ENCODE measurements around the gene TMEM52.

Gene TMEM52

DNA sequence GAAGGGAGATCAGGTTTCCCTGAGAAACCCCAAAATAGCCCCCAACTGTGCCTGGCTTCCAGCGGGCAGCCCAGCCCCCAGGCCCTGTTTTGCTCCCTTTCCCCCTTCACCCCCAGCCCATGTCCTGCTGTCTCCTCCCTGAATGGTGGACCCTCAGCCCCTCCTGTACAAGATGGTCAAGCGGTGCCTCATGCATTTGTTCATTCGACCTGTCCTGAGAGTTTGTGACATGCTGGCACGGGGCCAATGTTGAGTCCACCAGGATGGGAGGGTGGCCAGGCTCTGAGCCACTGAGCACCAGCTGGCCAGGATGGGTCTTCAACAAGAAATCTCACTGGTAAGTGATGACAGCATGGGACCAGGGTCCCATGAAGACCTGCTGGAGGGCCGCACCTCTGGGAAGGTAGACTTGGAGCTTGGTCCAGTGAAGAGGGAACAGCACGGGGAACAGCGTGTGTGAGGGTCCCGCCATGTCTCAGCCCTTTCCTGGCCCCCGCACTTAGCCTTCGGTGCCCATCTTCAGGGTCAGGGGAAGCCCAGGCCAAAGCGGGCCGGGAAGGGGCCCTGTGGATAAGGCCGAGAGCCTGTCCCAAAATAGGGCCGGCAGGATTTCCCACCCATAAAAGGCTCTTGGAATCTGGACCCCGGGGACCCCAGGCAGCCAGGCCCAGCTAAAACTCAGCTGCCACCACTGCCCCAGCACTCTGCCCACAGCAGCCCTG lies 3.9 kb downstream of the TMEM52 start, which contains the start of gene CALML6:
Gene CALML6 (plus strand): TSS at position 290 of the 722 bp plus-strand sequence. CDS start 21 bp downstream, at position 311.
- no peak for DNase-seq (ENCODE audit: low read depth)

DNA sequence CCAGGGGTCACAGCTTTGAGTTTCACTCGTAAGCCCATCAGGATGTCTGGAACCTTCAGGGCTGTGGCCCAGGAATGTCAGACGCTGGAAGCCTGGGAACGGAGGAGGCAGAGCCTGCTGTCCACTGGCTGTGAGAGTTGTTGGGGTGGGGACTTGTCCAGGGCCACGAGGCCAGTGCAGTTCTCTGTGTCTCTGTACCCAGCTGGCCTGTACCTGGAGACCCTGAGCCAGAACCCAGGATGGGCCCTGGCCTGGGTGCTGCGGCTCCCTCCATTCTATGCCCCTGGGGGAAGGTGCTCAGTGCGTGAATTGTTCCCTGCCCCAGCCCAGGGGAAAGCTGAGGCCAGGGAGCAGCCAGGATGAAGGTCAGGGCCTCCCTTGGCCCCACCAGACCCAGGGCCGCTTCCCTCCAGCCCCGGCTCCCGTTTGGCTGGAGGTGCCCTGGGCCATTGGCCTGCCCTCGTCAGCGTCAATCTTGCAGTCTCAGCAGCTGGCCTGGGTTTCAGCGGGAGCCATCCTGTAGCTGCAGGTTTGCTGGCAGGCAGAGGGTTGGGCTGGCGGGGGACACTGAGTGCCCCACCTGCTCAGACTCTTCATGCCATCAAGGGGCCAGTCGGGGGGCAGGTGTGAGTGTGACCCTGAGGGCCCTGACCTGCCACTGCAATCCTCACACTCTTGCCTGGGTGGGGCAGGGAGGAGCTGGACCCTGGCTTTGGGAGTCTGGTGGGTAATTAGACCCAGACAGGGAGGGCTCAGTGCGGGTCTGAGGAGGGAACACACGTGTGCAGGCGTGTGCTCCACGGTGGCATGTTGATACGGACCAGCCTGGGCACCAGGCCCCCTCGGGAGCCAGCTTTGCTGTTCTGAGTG lies 4.7 kb downstream of the TMEM52 start:
- no peak for DNase-seq (ENCODE audit: low read depth)

DNA sequence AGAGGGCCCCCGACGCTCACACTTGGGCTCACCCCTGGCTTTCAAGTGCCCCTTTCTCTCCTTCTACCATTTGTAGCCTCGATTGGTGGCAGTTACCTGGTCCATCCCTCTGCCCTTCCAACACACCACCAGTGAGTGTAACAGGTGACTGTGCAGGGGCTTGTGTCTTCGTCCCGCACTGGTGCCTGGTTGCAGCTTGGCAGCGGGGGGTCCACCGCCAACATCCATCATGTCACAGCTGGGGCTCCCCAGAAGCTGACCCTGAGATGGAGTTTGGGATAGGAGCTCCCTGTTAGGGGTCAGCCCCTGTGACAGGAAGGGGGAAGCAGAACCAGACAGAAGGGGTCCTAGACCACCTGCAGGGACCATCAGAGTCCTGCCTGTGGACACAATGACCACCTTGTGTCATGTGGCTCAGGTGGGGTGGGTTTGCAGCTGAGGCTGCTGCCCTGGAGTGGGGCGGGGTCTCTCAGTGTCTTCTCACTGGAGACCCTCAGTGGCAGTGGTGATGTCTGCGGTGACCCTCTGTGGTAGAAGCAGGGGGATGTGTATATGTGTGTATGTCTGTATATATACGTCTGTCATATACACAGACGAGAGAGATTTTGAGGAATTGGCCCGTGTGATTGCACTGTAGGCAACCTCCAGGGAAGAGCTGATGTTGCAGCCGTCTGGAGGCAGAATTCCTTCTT lies 7.6 kb downstream of the TMEM52 start:
- no peak for DNase-seq (ENCODE audit: low read depth)

DNA sequence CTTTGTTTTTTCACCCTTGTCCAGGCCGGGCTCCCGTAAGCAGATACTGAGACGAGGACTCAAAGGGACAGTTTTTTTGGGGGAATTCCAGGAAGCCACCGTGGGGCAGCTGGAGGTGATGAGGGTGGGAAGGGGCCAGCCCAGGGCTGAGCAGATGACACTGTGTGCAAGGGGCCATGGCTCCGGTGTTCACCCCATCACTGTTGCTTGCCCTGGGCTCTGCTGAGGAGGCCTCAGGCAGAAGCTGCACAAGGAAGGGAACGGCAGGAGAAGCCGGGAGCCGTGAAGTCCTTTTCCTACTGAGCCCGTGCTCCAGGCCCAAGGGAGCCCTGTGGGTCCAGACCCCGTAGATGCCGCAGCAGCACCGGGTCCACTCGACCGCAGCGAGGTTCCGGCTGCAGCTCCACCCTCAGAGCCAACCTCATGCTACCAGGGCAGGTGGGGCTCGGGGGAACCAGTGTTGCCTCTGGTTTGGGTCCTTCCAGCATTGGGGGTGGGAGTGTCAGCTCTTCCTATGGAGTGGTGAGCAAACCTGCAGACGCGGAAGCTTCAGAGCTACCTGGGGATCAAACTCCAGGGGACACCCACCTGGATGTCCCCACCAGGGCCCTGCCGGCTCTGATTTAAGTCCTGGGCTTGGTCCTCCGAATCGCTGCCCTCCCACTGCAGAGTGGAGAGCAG lies 8.3 kb downstream of the TMEM52 start:
- no peak for DNase-seq (ENCODE audit: low read depth)

DNA sequence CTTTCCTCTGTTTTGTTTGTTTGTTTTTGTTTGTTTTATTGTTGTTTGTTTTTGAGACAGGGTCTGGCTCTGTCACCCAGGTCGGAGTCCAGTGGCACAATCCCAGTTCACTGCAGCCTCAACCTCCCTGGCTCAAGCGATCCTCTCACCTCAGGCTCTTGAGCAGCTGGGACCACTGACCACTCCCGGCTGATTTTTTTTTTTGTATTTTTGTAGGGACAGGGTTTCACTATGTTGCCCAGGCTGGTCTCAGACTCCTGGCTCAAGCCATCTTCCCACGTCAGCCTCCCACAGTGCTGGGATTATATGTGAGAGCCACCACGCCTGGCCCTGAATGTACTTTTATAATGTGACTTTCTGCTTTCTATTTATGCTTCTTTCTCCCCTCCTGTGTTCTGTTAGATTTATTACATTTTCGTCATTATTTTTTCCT lies 9.0 kb downstream of the TMEM52 start:
- DNase-seq (ENCODE audit: low read depth), result no peak

DNA sequence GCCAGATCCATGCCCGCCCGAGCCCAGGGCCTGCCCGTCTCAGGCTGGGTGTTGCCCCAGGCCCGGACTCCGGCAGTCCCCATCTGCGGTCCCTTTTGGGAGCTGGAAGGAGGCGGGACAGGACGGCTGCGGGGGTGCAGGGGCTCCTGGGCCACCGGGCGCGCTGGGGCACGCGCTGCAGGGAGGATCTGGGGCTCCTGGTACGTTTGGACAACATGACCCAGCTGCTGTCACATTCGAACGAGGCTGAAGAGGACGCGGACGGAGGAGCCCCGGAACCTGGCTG lies 10.6 kb downstream of the TMEM52 start:
- no peak for DNase-seq (ENCODE audit: low read depth)

DNA sequence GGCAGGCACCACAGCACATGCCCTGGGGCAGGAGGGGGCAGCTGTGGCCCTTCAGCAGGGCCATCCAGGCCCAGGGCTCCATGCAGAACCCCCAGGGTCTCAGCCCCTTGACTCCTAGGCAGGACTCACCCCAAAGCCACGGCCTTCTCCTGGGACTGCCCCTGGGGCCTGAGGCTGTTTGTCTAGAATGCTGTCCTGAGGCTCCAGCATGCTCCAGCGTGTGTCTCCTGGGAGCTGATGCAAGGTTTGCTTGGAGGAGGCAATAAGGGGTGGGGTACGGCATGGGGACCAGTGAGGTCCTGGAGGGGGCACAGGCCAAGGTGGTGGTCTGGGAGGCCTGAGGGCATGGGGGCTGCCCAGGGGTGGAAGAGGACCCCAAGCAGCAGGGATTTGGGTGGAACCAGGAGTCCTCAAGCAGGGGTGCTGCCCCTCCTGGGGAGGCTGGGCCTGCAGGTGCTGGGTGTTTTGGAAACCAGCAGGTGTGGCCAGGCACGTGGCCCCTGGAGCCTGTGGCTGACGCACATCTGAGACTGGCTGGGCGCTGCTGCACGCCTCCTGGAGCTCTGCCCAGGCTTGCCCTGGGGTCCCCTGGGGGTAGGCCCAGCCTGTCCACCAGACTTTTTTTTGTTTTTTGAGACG lies 11.9 kb downstream of the TMEM52 start:
- DNase-seq (ENCODE audit: low read depth), result no peak

DNA sequence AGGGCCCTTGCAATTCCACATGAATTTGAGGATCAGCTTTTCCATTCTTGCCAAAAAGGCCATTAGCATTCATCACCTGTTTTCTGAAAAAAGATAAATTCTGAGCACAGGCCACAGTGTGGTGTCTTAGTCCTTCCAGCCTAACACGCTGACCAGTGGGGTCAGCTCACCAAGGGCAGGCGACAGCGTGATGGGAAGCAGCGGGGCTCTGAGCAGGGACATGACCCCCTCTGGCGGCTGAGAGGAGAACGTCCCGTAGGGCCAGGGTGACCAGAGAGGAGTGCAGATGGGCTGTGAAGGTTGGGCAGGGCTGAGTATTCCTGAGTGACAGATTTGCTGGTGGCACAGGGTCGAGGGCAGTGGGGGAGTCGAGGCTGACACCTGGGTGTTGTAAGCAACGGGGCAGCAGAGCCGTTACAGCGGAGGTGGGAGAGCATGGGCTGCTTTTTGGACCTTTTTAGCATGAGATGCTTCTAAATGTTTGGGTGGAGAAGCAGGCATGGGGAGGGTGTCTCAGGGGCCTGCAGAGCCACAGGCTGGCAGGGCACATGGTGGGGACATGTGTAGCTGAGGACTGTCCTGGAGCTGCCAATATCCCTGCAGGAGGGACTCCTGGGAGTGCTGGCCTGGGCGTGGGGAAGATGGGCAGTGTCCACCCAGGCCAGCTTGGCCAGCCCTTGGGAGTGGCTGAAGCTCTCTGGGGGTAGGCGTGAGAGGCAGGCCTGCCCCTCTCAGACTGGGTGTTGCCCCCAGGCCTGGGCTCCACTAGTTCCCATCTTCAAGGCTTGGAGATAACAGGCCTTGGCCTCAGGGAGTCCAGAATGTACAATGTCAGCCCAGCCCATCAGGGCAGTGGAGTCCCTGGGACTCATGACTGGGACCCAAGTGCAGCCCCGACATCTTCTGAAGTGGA lies 12.6 kb downstream of the TMEM52 start:
- peak; percentile 67 for DNase-seq (ENCODE audit: low read depth)

DNA sequence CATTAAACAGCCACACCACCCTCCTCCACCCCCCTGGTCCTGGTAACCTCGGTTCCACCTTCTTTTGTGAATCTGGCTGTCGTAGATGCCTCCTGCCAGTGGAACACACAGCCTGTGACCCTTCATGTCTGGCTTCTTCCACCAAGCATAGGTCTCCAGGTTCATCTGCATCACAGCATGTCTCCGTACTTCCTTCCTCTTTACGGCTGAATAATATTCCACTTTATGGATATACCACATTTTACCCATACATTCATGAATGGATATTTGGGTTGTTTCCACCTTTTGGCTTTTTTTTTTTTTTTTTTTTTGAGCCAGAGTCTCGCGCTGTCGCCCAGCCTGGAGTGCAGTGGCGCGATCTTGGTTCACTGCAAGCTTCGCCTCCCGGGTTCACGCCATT lies 15.9 kb downstream of the TMEM52 start:
- no peak for DNase-seq (ENCODE audit: low read depth)

DNA sequence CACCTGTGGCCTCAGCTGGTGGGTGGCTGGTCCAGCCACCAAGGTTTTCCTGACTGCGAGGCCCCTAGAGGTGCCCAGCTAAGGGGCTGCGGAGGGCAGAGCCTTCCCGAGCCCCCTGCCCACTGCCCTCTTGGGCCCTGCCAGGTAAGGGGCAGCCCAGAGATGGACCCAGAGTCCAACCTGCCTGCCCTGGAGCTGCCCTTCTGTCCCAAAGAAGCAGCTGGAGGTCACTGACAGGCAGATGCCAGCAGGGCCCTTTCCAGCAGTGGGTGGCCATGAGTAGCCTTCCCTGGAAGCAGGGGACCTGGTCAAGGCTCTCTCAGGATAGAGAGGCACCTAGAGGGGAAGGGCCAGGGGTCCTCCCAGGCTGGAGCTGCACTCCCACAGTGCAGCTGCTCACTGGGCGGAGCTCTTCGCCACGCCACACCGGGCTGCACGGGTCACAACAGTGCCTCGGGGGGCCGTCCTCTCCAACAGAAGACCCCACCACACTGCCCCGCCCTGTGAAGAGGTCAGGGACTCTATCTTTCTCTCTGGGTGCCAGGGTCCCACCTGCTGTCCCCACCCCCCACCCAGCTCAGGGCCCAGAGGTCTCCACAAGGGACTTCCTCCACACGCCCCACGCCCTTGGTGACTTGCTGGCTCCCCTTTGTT lies 17.3 kb downstream of the TMEM52 start:
- DNase-seq (ENCODE audit: low read depth), result no peak

DNA sequence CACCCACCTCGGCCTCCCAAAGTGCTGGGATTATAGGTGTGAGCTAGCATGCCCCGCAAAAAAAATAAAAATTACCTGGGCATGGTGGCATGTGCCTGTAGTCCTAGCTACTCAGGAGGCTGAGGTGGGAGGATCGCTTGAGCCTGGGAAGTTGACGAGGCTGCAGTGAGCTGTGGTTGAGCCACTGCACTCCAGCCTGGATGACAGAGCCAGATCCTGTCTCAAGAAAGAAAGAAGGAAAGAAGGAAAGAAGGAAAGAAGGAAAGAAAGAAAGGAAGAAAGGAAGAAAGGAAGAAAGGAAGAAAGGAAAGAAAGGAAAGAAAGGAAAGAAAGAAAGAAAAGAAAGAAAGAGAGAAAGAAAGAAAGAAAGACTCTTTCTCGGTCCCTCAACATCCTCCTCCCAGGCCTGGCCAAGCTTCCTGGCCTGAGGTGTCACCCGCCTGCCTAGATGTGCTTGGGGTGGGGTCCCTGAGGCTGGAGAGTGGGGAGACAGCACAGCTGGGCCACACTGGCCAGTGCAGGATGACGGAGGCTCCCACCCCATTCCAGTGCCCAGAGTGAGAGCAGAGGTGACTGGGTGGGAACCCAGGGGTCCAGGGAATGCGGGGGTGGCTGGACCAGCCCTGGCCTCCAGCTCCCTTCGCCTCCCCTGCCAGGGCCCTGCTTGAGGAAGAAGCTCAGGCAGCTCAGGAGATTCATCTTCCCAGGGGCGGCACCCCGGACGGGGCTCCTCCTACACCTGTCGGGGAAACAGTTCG lies 18.0 kb downstream of the TMEM52 start:
- no peak for DNase-seq (ENCODE audit: low read depth)

DNA sequence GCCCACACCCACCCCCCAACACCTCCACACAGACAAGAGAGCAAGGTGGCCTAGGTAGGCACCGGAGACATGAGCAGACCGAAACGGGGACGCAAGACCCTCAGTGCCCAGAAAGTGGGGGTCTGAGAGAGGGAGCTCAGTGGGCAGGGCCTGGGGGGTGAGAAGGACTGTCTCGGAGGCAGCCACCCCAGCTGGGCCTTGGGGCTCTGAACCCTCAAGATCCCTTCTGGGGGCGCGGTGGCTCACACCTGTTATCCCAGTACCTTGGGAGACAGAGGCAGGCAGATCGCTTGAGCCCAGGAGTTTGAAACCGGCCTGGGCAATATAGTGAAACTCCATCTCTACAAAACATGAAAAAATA lies 19.1 kb downstream of the TMEM52 start:
- DNase-seq (ENCODE audit: low read depth), result no peak

DNA sequence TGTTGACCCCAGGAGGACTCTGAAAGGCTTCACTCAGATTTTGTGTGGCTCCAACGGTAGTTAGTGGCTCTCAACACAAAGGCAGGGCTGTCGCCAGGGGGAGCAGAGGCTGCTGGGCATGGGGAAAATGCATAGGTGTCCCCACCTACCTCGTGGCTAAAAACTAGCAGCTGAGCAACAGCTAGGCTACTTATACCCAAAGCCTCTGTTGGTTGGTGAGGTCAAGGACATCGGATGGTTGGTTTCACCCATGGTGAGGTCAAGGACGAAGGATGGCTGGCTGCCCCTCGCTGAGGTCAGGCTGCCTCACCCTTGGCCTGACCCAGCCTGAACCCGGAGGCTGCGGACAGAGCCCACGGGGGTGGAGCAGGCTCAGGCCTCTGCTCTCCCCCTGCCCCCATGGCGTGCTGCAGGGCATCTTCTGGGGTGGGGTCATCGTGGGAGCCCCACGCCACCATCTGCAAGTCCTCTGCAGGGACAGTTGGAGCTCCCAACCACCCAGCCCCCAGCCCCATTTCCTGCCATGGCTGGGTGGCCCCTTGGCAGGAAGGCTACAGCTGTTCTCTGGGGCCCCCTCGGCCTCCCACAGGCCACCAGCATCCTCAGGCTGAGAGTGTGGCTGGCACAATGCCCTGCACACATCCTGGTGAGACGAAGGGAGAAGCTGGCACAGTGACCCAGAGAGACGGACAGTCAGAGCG lies 19.7 kb downstream of the TMEM52 start:
- DNase-seq (ENCODE audit: low read depth), result no peak

DNA sequence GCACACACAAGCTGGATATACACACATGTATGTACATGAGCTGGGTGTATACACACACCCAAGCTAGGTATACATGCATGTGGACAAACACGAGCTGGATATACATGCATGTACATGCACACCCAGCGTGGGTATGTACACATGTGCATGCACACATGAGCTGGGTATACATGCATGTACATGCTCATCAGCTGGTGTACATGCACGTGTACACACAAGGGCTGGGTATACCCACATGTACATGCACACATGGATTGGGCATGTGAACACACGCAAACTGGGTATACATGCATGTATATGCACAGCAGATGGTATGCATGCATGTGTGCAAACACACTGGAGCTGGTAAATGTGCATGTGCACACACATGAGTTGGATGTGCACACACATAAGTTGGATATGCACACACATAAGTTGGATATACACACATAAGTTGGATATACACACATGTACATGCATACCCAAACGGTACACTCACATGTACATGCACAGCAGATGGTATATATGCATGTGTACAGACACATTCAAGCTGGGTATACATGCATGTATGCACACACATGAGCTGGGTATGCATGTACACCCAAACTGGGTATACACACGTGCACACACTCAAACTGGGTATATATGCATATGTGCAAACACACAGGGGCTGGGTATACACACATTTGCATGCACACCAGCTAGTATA lies 20.7 kb downstream of the TMEM52 start:
- no peak for DNase-seq (ENCODE audit: low read depth)

DNA sequence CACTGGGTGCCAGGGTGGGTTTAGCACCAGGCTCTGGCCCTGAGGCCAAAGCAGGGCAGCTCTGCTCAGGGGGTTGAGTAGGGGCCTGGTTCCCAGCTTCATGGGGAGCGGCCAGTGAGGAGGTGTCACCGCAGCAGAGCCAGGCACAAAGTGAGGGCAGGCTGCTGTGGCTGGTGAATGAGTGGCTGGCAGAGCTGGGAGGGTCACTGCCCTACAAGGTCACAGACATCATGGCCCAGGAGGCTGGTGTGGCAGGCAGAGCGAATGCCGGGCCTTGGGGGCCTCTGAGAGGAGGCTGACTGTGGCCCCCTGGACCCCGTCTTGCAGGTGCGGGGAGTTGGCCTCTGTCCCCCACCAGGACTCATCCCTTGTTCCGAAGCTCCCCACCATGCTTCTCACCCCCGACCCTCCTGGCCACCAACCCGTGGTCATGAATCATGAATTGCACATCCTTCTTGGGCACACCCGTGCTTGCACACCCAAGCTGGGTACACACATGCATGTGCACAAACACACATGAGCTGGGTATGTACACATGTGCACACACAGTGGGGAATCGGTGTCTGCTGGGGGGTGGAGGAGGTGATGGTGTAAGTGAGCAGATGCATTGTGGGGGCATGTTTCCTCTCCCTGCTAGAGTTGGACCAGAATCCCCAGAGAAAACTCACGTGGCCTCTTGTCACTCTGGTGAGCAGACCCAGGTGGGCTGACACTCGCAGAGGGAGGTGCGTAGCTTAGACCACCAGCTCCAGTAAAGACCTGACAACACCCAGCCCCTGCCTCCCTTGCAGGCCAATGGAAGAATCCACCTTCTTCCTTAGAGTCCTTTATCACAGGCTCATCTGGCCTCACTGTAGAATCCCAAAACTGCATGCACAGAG lies 23.4 kb downstream of the TMEM52 start:
- DNase-seq (ENCODE audit: low read depth), result no peak

DNA sequence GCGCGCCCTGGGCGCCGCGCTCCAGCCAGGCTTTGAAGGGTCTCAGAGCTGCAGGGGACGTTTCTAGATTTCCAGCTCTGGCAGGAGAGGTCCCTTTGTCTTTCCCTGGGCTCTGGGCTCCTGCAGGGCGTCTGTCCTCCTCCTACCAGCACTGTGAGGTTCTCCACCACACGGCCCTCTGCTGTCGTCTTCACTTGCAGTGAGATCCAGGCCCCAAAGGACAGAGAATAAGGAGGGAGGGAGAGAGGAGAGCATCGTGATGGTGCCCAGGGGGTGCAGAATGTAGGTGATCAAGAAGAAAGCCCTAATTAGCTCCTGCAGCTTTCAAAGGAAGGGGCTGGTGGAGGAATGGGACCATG lies 24.0 kb downstream of the TMEM52 start:
- DNase-seq (ENCODE audit: low read depth), result no peak

DNA sequence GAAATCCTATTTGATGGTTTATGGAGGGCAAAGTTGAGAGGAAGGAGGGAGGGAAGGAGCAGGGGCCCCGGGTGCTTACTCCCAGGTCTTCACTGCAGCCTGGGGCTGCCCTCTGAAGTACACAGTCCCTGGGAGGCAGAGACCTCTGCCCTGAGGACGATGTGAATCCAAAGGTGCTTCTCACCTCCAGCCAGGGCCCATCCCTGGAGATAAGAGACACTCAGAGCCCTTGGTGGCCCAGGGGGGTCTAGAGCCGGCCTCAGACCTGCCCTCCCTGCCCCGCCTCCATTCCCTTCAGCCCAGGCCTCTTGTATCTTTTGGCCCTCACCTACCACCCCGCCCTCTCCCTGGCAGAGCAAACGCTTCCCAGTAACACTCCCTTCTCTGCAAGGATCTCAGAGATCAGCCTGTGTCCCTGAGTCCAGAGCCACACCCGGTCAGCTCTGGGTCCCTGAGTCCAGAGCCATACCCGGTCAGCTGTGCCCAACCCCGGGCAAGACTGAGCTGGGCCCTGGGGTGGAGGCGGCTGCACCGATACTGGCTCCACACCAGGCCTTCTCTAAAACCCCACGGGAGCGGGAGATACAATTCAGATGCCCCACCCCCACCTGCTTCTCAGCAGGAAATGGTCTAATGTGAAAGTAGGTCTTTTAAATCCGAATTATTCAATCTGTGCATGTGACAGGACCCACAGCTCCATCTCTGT lies 24.6 kb downstream of the TMEM52 start:
- no peak for DNase-seq (ENCODE audit: low read depth)

Measured in CMK (cell line).